ENCODE data around the gene WHRN. TPM values are rescaled to one million over a fixed set of nuclear protein-coding genes. Genes with fewer than 3 reads are reported as not detected.

The WHRN gene
- 0.15 and 0.34 TPM in 2 replicates for total RNA-seq

DNA sequence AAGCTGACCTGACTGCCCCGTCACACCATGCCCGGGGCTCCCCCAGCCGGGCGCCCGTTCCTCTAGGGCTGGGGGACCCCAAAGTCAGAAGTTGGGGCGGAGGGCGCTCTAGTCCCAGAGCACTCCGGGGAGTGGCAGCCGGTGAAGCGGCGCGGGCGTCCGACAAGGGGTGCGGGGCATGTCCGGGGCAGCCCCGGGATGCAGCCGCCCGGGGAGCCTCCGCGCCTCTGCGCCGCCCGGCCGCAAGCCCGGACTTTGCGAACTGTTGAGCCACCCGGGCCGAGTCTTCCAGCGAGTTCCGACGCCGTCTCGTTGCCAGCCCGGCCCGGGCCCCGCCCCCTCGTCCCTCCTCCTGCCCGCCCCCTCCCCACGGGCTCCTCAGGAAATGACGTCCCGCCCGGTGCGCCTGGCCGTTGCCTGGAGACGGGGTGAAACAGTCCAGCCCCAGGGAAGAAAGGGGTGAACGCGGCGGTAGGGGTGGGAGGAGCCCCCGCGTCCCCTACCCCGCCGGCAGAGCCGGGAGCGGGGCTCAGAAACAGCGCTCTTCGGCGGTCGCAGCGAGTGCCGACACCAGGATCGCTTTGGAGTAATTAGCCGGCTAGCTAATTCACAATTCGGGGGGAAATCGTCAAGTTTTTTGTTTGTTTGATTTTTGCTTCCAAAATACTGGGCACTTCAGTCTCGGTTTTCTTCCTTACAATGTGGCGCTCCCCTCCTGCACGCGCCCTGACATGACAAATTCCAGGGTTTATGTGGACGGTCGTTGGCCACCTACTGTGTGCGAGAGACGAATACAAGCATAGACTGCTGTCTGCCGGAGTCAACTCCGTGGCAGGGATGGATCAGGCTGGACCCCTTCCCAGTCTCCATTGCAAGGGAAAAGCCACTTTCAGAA is at the start of gene WHRN:
TSS of gene WHRN (minus strand) at position 287 of the 895 bp plus-strand sequence. CDS start 672 bp downstream, outside the sequence.

DNA sequence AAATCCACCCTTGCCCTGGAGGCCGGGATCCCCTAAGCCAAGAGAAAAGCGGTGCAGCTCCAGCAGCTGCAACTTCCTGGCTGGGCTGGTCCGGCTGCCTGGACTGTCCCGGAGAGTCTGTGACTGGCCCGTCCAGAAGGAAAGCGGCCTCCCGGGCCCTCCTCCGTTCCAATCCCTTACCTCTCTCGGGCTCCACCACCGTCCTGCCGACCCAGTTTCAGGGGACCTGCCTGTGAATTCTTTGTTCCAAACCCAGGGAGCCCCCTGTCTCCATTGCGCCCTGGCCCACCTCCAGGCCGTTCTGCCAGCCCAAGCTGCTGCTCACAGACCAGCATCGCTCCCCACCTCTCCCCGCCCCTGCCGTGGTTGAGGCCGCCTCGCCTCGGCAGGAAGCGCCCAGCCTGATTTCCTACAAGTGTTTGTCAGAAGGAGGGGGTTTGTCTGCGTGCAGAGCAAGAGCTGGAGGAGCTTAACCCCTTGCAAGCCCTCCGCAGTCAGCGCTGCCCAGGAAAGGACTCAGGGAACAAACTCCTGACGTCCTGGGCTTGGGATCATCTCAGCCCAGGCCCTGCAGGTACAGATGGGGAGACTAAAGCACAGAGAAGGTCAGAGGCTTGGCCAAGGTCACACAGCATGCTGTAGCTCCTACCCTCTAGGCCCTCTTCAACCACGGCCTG is 117.5 kb downstream of the WHRN start, which contains the start of gene AKNA:
TSS of gene AKNA (minus strand) at position 303 of the 677 bp plus-strand sequence. CDS start 6,649 bp downstream, outside the sequence.

Other genes with a start within 250 kb of the WHRN start
- gene ORM1, start 182.4 kb downstream of the WHRN start, total RNA-seq: not detected in 2 replicates
- gene ORM2, start 175.6 kb downstream of the WHRN start, total RNA-seq: not detected in 2 replicates
- gene AKNA, start 117.5 kb downstream of the WHRN start, total RNA-seq: 12.5 and 14.0 TPM in 2 replicates
- 90.8 and 93.3 TPM in 2 replicates for gene ATP6V1G1, start 82.3 kb upstream of the WHRN start, total RNA-seq
- 4.2 and 4.3 TPM in 2 replicates for gene TMEM268, start 105.8 kb upstream of the WHRN start, total RNA-seq
- gene TEX53, start 152.3 kb upstream of the WHRN start, total RNA-seq: not detected in 2 replicates
- not detected in 2 replicates for gene TEX48, start 176.7 kb upstream of the WHRN start, total RNA-seq

All from bronchus fibroblast of lung (primary cell).